Activated CD8-positive, alpha-beta T cell treated with anti-CD3 and anti-CD28 coated beads for 36 hours (primary cell): ENCODE measurements around the gene ZNF24. TPM values are rescaled to one million over a fixed set of nuclear protein-coding genes. Genes with fewer than 3 reads are reported as not detected.

Experiments used
- ATAC-seq: fragments of 200-7000 bp; cut with Tn5 transposase; one replicate; pipeline ENCODE4 v1.10.0; 2021; ENCODE audit warnings: mild to moderate bottlenecking, moderate library complexity
- CTCF ChIA-PET: fragments of 350-600 bp; sonication (Branson Sonifier 250); formaldehyde crosslinking; loops from one replicate; lab custom pipeline; 2021; ENCODE audit warnings: antibody characterized with exemption; lab: Charles Lee
- POLR2A ChIA-PET: fragments of 350-600 bp; sonication (Branson Sonifier 250); formaldehyde crosslinking; loops from one replicate; lab custom pipeline; 2021; ENCODE audit warnings: antibody characterized with exemption; lab: Charles Lee
- DNase-seq: peaks from one replicate; pipeline ENCODE4 v3.0.0-alpha.2; 2020
- H3K27ac Mint-ChIP-seq: one replicate; pipeline ENCODE4 v1.8.0; 2021; ENCODE audit warnings: mild to moderate bottlenecking, mixed read lengths
- H3K27me3 Mint-ChIP-seq: one replicate; pipeline ENCODE4 v1.8.0; 2021; ENCODE audit warnings: mixed read lengths
- H3K36me3 Mint-ChIP-seq: one replicate; pipeline ENCODE4 v1.8.0; 2021; ENCODE audit warnings: low read depth, mixed read lengths
- H3K4me1 Mint-ChIP-seq: one replicate; pipeline ENCODE4 v1.8.0; 2021; ENCODE audit warnings: low read depth, mixed read lengths
- H3K4me3 Mint-ChIP-seq: one replicate; pipeline ENCODE4 v1.8.0; 2021; ENCODE audit warnings: mild to moderate bottlenecking, moderate library complexity, mixed read lengths
- H3K9me3 Mint-ChIP-seq: one replicate; pipeline ENCODE4 v1.8.0; 2021; ENCODE audit warnings: mixed read lengths
- intact Hi-C: fragments of 100-400 bp; cut with micrococcal nuclease; formaldehyde crosslinking; loops from one replicate; pipeline ENCODE4 v1.10.0; 2022
- total RNA-seq, 2 experiments: library from RNA; stranded (reverse); gene quantifications; one replicate each; pipeline ENCODE4 v1.2.3, GENCODE V29; 2021
- TF ChIP-seq, protein P1 (sequence below): fragments of 200-600 bp; IDR thresholded peaks from one replicate; pipeline ENCODE4 v1.8.0; 2022; ENCODE audit warnings: antibody characterized with exemption, mild to moderate bottlenecking

Gene ZNF24
- total RNA-seq, 2 experiments from 2014 or later = 42.7 to 45.1 TPM

DNA sequence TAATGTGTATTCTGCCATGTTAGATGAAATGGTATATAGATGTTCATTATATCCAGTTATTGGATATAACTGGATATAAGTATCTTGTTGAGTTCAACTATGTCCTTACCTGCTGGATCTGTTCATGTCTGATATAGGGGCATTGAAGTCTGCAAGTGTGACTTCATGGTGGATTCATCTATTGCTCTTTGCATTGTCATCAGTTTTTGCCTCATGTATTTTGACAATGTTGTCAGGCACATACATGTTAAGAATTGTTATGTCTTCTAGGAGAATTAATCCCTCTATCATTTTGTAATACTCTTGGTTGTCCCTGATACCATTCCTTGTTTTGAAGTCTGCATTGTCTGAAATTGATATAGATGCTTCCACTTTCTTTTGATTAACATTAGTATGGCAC, 15.4 kb downstream of the ZNF24 start:
- H3K36me3 Mint-ChIP-seq = peaks cover 16% of the 10 kb centered on the region
- ChIA-PET CTCF (no interaction called here), POLR2A (no interaction called here)
- DNase-seq (no peak), ATAC-seq (no peak)
- no peaks in the 10 kb centered on the region for H3K4me1 Mint-ChIP-seq
- no peak overlapping the region for H3K27ac Mint-ChIP-seq
- intact Hi-C loops = no loop called here
- no peaks in the 10 kb centered on the region for H3K9me3 Mint-ChIP-seq
- no peak overlapping the region for H3K4me3 Mint-ChIP-seq
- TF ChIP-seq, protein P1, sequence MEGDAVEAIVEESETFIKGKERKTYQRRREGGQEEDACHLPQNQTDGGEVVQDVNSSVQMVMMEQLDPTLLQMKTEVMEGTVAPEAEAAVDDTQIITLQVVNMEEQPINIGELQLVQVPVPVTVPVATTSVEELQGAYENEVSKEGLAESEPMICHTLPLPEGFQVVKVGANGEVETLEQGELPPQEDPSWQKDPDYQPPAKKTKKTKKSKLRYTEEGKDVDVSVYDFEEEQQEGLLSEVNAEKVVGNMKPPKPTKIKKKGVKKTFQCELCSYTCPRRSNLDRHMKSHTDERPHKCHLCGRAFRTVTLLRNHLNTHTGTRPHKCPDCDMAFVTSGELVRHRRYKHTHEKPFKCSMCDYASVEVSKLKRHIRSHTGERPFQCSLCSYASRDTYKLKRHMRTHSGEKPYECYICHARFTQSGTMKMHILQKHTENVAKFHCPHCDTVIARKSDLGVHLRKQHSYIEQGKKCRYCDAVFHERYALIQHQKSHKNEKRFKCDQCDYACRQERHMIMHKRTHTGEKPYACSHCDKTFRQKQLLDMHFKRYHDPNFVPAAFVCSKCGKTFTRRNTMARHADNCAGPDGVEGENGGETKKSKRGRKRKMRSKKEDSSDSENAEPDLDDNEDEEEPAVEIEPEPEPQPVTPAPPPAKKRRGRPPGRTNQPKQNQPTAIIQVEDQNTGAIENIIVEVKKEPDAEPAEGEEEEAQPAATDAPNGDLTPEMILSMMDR = no peak
- no peaks in the 10 kb centered on the region for H3K27me3 Mint-ChIP-seq

DNA sequence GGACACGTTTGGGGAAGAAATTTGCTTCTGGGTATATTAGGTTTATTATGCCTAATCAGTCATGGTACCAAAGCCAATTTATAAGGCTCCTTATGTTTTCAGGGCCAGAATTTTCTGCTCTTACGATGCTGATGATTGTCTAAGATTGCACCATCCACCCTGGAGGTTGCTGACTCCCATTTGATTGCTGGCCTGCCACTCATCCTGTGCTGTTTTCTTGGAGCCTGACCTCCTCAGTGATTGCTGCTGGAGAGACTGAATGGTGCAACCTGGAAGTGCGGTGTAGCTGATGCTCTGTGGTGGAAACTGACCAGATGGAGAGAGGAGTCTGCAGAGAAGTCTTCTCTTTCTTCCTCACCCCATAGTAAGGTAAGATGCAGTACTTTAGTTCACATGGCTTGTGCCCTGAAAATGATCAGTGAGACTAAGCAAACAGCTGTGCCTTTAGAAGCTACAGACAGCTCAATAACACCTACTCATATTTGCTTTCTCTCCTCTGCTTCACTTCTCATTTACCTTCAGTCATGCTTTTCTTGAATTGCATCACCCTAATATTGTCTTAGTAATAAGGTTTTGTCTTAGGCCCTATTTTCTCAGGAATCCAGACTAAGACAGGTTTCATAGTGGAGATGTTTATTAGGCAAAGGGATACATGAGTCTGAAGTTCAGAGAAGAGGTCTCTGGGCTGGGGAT, 17.4 kb downstream of the ZNF24 start:
- no peaks in the 10 kb centered on the region for H3K4me1 Mint-ChIP-seq
- H3K27ac Mint-ChIP-seq = no peak overlapping the region
- TF ChIP-seq, protein P1 = no peak
- ChIA-PET POLR2A (no interaction called here), CTCF (interaction anchor here (1.0 kb wide), 1 partner anchor 29 kb away, joined by 3 read pairs; no protein-coding TSS in a partner anchor)
- H3K4me3 Mint-ChIP-seq = no peak overlapping the region
- H3K36me3 Mint-ChIP-seq = no peaks in the 10 kb centered on the region
- H3K9me3 Mint-ChIP-seq = no peaks in the 10 kb centered on the region
- ATAC-seq (no peak), DNase-seq (no peak)
- intact Hi-C loops = no loop called here
- no peaks in the 10 kb centered on the region for H3K27me3 Mint-ChIP-seq

DNA sequence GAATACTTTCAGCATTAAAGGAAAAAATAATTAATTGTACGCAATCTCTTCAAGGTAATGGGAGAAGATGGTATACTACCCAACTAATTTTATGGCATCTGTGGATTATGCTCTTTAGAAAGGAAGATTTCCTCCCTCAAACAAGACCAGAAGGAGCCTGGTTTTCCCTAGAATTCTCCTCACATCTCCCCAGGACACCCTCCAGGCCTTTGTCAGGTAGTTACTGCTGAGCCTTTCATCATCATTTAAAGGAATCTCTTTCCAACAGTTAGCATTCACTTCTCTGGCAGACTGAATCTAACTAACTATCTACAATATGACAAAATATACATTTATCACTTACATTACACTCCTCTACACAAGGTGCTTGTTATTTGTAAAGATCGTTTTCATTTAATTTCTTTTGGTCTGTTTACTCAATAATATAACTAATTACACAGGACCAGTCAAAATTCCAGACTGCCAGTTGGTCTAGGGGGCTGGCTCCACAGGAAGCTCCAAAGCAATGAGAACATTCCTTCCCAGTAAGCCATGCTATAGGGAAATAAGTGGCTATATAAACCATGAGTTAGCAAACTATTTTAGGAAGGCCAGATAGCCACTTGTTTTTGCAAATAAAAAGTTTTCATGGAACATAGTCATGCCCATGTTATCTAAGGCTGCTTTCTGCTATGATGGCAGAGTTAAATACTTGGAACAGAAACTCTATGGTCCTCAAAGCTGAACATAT, 19.1 kb downstream of the ZNF24 start:
- no peaks in the 10 kb centered on the region for H3K4me1 Mint-ChIP-seq
- H3K27ac Mint-ChIP-seq = no peak overlapping the region
- intact Hi-C loops = no loop called here
- ATAC-seq = no peak
- DNase-seq = no peak
- H3K9me3 Mint-ChIP-seq = no peaks in the 10 kb centered on the region
- POLR2A ChIA-PET = interaction anchor here (0.6 kb wide), 1 partner anchor 297 kb away, joined by 4 read pairs; no protein-coding TSS in a partner anchor
- CTCF ChIA-PET = interaction anchor here (1.1 kb wide), 1 partner anchor 319 kb away, joined by 3 read pairs; no protein-coding TSS in a partner anchor
- TF ChIP-seq, protein P1 = no peak
- no peaks in the 10 kb centered on the region for H3K36me3 Mint-ChIP-seq
- H3K27me3 Mint-ChIP-seq = no peaks in the 10 kb centered on the region
- no peak overlapping the region for H3K4me3 Mint-ChIP-seq

DNA sequence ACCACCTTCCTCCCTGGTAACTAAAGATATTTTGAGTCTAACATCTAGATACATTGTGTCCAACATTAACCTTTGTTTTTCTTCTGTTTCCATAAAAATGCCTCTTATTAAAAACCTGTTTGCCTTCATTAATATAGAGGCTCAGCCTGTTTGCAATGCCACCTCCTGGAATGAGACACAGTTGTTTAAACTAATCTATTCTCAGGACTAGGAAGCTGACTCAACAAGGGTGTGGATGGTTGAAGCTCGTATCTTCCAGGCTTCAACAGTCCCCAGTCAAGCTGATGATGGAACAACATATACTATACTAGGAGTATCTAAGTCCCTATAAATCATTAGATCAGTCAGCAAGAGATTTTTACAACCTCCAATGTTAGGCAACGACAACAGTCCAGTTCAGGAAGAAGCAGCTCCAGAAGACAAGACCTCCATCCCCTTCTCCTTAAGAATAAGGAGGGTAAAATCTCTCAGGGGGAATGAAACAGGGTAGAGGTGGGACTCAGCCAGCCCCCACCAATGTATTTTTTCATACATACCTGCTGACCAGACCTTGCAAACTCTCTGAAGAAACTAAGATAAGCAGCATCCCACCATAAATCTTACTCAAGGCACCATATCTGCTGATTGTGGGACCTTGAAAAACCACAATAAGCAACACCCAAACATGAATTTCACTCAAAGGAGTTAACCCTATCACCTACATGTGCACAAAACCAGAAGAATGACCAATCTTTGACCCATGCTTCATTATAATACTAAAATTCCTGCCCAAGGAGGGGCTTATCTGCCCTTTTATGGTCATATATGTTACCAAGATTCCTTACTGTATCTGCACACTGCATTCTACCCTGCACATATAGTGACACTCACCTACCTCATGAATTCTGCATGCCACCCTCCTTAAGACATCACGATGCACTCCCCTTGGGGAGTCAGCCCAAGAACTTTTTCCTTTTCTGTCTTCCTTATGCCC, 21.4 kb downstream of the ZNF24 start:
- Mint-ChIP-seq H3K4me3 (no peak overlapping the region), H3K4me1 (no peaks in the 10 kb centered on the region), H3K9me3 (no peaks in the 10 kb centered on the region), H3K36me3 (no peaks in the 10 kb centered on the region), H3K27me3 (no peaks in the 10 kb centered on the region), H3K27ac (no peak overlapping the region)
- CTCF ChIA-PET = interaction anchor here (1.0 kb wide), 1 partner anchor 64 kb away, joined by 3 read pairs; no protein-coding TSS in a partner anchor
- no peak for ATAC-seq
- TF ChIP-seq, protein P1 = no peak
- POLR2A ChIA-PET = interaction anchor here (0.6 to 1.0 kb wide), 2 partner anchors 12 to 19 kb away, joined by 3 to 4 read pairs; no protein-coding TSS in a partner anchor
- intact Hi-C loops = no loop called here
- no peak for DNase-seq
